ENCODE data around the gene PRR19.
A peak's percentile ranks its signal among the peaks of the same experiment; 100 is the strongest.

Gene PRR19

GRCh38 chr19:42285988-42286348 lies 16.0 kb upstream of the PRR19 start:
- H3K27me3 ChIP-seq (ENCODE audit: low read depth, low read length): no peaks in the 10 kb centered on the region
- H3K9me3 ChIP-seq (ENCODE audit: insufficient read depth, low read length): no peaks in the 10 kb centered on the region
- H3K79me2 ChIP-seq (ENCODE audit: low read length): peaks cover 19% of the 10 kb centered on the region
- H4K20me1 ChIP-seq (ENCODE audit: insufficient read depth, low read length): peaks cover 16% of the 10 kb centered on the region
- H2AFZ ChIP-seq (ENCODE audit: low read depth, low read length): no peak overlapping the region
- peaks cover 40% of the 10 kb centered on the region for H3K4me1 ChIP-seq (ENCODE audit: low read length)
- H3K4me3 ChIP-seq (ENCODE audit: low read length): peak overlapping the region; percentile 99
- H3K36me3 ChIP-seq (replicated peaks; ENCODE audit: low read depth, low read length): peaks cover 32% of the 10 kb centered on the region
- peak overlapping the region; percentile 100 for H3K4me2 ChIP-seq (ENCODE audit: low read length)
- TF ChIP-seq EZH2phosphoT487 (IDR thresholded peaks at IDR 0.05; ENCODE audit: low read depth) (no peak), CTCF (IDR thresholded peaks at IDR 0.05; ENCODE audit: low read depth, low read length) (no peak)
- peak overlapping the region; percentile 97 for H3K9ac ChIP-seq (ENCODE audit: low read length)
- peak overlapping the region; percentile 49 for H3K27ac ChIP-seq (ENCODE audit: low read length)

DNA sequence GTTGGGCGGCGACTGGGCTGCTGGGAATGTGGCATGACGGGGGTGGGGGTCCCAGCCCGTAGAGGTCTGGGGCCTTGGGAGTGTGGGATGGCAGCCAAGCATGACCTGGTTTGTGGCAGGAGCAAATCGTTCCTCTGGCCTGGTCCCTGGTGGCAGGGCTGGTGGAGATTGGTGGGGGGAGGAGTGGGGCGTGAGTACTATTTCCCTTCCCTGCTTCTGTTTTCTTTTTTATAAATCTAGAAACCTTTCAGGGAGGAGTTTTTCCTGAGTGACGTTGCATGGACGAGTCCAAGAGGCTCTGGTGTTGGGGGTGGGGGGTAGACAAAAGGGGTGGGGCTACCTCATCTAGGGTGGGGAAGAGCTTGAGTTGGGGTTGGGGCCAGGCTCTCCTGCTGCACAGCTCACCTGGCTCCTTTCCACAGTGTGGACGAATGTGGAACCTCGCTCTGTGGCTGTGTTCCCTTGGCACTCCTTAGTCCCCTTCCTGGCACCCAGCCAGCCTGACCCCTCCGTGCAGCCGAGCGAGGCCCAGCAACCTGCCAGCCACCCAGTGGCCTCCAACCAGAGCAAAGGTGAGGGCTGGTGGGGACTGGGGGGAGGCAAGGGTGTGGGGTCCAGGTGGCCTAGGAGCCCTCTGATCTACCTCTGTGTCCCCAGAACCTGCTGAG lies 15.4 kb upstream of the PRR19 start:
- peaks cover 16% of the 10 kb centered on the region for H4K20me1 ChIP-seq (ENCODE audit: insufficient read depth, low read length)
- H3K9me3 ChIP-seq (ENCODE audit: insufficient read depth, low read length): no peaks in the 10 kb centered on the region
- H3K9ac ChIP-seq (ENCODE audit: low read length): no peak overlapping the region

GRCh38 chr19:42287017-42287826 lies 14.7 kb upstream of the PRR19 start:
- no peak for TF ChIP-seq EZH2phosphoT487 (IDR thresholded peaks at IDR 0.05; ENCODE audit: low read depth)
- TF ChIP-seq CTCF (IDR thresholded peaks at IDR 0.05; ENCODE audit: low read depth, low read length): no peak
- H3K9ac ChIP-seq (ENCODE audit: low read length): no peak overlapping the region
- H2AFZ ChIP-seq (ENCODE audit: low read depth, low read length): no peak overlapping the region
- no peak overlapping the region for H3K27ac ChIP-seq (ENCODE audit: low read length)
- peaks cover 19% of the 10 kb centered on the region for H3K79me2 ChIP-seq (ENCODE audit: low read length)
- H3K4me2 ChIP-seq (ENCODE audit: low read length): no peak overlapping the region
- H3K27me3 ChIP-seq (ENCODE audit: low read depth, low read length): no peaks in the 10 kb centered on the region
- H4K20me1 ChIP-seq (ENCODE audit: insufficient read depth, low read length): peaks cover 16% of the 10 kb centered on the region
- no peak overlapping the region for H3K4me3 ChIP-seq (ENCODE audit: low read length)
- no peaks in the 10 kb centered on the region for H3K9me3 ChIP-seq (ENCODE audit: insufficient read depth, low read length)
- peaks cover 29% of the 10 kb centered on the region for H3K4me1 ChIP-seq (ENCODE audit: low read length)
- peaks cover 36% of the 10 kb centered on the region for H3K36me3 ChIP-seq (replicated peaks; ENCODE audit: low read depth, low read length)

More for the DNA sequence above, 15.4 kb upstream of the PRR19 start:
- no peaks in the 10 kb centered on the region for H3K27me3 ChIP-seq (ENCODE audit: low read depth, low read length)
- H3K4me2 ChIP-seq (ENCODE audit: low read length): peak overlapping the region; percentile 100
- TF ChIP-seq CTCF (IDR thresholded peaks at IDR 0.05; ENCODE audit: low read depth, low read length) (no peak), EZH2phosphoT487 (IDR thresholded peaks at IDR 0.05; ENCODE audit: low read depth) (no peak)
- H3K36me3 ChIP-seq (replicated peaks; ENCODE audit: low read depth, low read length): peaks cover 32% of the 10 kb centered on the region
- peaks cover 37% of the 10 kb centered on the region for H3K4me1 ChIP-seq (ENCODE audit: low read length)
- H3K27ac ChIP-seq (ENCODE audit: low read length): 0 out of 2 replicates have a peak overlapping the region, but pooled peaks have one; percentile 49
- peaks cover 19% of the 10 kb centered on the region for H3K79me2 ChIP-seq (ENCODE audit: low read length)
- H3K4me3 ChIP-seq (ENCODE audit: low read length): peak overlapping the region; percentile 99; the same call in 1 of the 2 replicates
- no peak overlapping the region for H2AFZ ChIP-seq (ENCODE audit: low read depth, low read length)

DNA sequence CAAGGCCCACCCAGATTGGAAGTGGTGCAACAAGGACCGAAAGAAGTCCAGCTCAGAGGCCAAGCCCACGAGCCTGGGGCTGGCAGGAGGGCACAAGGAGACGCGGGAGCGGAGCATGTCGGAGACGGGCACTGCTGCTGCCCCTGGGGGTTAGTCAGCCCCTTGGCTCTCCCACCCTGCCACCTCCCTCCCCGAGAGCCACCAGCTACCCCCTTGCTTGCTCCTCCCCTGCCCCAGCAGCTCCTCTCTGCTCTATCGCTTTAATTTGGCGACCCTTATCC lies 14.2 kb upstream of the PRR19 start:
- H4K20me1 ChIP-seq (ENCODE audit: insufficient read depth, low read length): peaks cover 16% of the 10 kb centered on the region
- H3K4me1 ChIP-seq (ENCODE audit: low read length): peaks cover 25% of the 10 kb centered on the region
- no peak overlapping the region for H2AFZ ChIP-seq (ENCODE audit: low read depth, low read length)
- no peak for TF ChIP-seq EZH2phosphoT487 (IDR thresholded peaks at IDR 0.05; ENCODE audit: low read depth)
- no peak for TF ChIP-seq CTCF (IDR thresholded peaks at IDR 0.05; ENCODE audit: low read depth, low read length)
- H3K4me3 ChIP-seq (ENCODE audit: low read length): no peak overlapping the region
- H3K79me2 ChIP-seq (ENCODE audit: low read length): peaks cover 19% of the 10 kb centered on the region
- H3K27ac ChIP-seq (ENCODE audit: low read length): no peak overlapping the region
- H3K4me2 ChIP-seq (ENCODE audit: low read length): no peak overlapping the region
- H3K27me3 ChIP-seq (ENCODE audit: low read depth, low read length): no peaks in the 10 kb centered on the region
- no peak overlapping the region for H3K9ac ChIP-seq (ENCODE audit: low read length)
- H3K36me3 ChIP-seq (replicated peaks; ENCODE audit: low read depth, low read length): peaks cover 40% of the 10 kb centered on the region
- no peaks in the 10 kb centered on the region for H3K9me3 ChIP-seq (ENCODE audit: insufficient read depth, low read length)
